AG10803 (cell line): Measurements from ENCODE around the gene ROPN1L.

Experiments
- DNase-seq: peaks from one replicate; pipeline ENCODE4 v3.0.0; 2010; ENCODE audit warnings: low read depth
- H3K4me3 ChIP-seq: 2 replicates; pipeline ENCODE4 v1.5.1; 2011; ENCODE audit warnings: mild to moderate bottlenecking, low read length, control low read depth
- CTCF ChIP-seq: conservative IDR thresholded peaks from 2 replicates; pipeline ENCODE4 v1.5.1; 2011; ENCODE audit warnings: mild to moderate bottlenecking, low read length, control low read depth, inconsistent platforms

Gene ROPN1L

GRCh38 chr5:10497554-10497953 lies 55.9 kb downstream of the ROPN1L start:
- no peak for DNase-seq
- no peak overlapping the region for H3K4me3 ChIP-seq
- TF ChIP-seq CTCF: no peak

- DNase-seq: no peak
- TF ChIP-seq CTCF: no peak
- no peak overlapping the region for H3K4me3 ChIP-seq
Observed at GRCh38 chr5:10498350-10498749, 56.7 kb downstream of the ROPN1L start.

GRCh38 chr5:10499066-10499465 lies 57.4 kb downstream of the ROPN1L start:
- no peak for TF ChIP-seq CTCF
- no peak for DNase-seq
- H3K4me3 ChIP-seq: no peak overlapping the region

- no peak overlapping the region for H3K4me3 ChIP-seq
- no peak for TF ChIP-seq CTCF
- DNase-seq: no peak
Observed at GRCh38 chr5:10499776-10500175, 58.1 kb downstream of the ROPN1L start.

GRCh38 chr5:10500669-10501068 lies 59.0 kb downstream of the ROPN1L start:
- no peak for TF ChIP-seq CTCF
- no peak overlapping the region for H3K4me3 ChIP-seq
- no peak for DNase-seq

GRCh38 chr5:10501554-10502075 lies 59.9 kb downstream of the ROPN1L start:
- no peak for TF ChIP-seq CTCF
- H3K4me3 ChIP-seq: no peak overlapping the region
- no peak for DNase-seq

- no peak for TF ChIP-seq CTCF
- H3K4me3 ChIP-seq: no peak overlapping the region
- no peak for DNase-seq
Observed at GRCh38 chr5:10502130-10502529, 60.5 kb downstream of the ROPN1L start.
